Measurements from ENCODE around the gene HSPG2.
"Not testable (repeated sequence)": the region's sequence is repeated elsewhere in the genome, so short reads cannot be mapped to it uniquely, and the experiment has no call there.

The HSPG2 gene

DNA sequence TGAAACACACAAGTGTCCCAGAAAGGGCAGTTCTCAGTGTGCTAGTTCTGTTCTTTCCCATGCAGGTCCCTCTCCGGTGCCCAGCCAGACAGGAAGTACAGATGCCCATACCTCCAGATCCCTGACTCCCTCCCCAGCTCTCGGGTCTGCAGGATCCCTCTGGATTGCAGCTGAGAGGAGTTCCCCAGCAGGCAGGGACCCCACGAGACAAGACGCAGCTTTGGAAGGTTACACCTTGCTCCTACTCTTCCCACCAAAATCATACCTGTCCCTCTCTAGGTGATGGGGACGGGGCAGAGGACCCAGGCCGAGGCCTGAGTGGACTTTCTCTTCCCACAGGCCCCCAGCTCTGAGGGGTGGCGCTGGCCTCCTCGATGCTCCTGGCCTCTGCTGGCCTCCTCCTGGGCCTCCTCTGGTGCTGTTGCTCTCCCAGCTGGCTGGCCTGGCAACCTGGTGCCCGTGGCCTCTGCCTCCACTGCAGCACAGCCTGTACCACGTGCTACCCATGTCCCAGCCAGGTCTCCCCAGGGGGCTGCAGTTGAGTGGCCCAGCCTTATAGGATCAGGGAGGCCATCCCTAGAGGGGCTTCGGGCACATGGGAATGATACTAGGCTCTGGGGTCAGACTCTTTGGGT lies 115.6 kb downstream of the HSPG2 start:
- DNase-seq, result no peak

GRCh38 chr1:21820597-21821232 lies 116.4 kb downstream of the HSPG2 start:
- DNase-seq, result no peak

GRCh38 chr1:21818656-21819055 lies 118.5 kb downstream of the HSPG2 start:
- DNase-seq, result peak; percentile 18 to 46

- DNase-seq, result no peak
These were observed 120.4 kb downstream of the HSPG2 start for GRCh38 chr1:21816602-21817302.

DNA sequence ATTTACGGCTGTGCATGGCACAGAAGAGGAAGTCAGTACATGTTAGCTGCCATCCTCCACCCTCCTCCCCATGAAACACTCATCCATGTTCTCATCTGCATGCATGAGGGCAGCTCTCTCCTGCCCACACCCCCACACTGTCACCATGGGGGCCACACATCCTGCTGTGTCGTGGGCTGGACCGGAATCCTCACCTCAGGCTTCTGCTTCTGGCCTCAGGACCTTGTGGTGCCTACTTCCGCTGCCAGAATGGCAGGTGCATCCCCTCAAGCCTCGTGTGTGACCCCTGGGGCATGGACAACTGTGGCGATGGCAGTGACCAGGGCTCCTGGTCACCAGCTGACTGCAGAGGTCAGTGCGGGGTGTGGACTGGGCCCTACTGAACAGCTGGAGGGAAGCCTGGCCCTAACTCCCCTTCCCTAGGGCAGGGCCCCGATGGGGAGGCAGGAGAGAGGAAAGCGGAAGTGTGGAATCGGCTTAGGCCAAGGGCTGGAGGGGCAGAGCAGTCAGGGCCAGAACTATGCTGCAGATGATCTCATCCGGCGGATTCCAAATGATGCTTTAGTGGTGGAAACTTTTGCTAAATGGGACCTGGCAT lies 121.3 kb downstream of the HSPG2 start:
- DNase-seq, result no peak

- no peak for DNase-seq
These were observed 122.0 kb downstream of the HSPG2 start for GRCh38 chr1:21814981-21815582.

DNA sequence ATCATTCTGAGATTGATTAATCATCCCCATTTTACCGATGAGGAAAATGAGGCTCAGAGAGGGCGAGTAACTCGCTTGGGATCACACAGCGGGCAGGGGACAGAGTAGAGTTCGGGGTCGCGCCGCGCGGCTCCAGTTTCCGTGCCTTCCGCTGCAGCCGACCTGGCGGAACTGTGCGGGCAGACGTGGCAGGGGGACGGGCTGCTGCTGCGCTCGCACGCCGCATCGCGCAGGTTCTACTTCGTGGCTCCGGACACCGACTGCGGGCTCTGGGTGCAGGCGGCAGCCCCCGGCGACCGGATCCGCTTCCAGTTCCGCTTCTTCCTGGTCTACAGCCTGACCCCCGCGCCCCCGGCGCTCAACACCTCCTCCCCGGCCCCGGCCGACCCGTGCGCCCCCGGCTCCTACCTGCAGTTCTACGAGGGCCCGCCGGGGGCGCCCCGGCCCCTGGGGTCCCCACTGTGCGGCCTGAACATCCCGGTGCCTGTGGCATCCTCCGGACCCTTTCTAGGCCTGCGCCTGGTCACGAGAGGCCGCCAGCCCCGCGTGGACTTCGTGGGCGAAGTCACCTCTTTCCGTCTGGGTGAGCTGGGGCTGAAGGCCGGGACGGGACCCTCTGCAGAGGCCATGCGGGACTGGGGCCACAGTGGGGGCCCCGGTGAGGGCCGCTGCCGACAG lies 122.7 kb downstream of the HSPG2 start:
- DNase-seq, result peak; percentile 9 to 50

DNA sequence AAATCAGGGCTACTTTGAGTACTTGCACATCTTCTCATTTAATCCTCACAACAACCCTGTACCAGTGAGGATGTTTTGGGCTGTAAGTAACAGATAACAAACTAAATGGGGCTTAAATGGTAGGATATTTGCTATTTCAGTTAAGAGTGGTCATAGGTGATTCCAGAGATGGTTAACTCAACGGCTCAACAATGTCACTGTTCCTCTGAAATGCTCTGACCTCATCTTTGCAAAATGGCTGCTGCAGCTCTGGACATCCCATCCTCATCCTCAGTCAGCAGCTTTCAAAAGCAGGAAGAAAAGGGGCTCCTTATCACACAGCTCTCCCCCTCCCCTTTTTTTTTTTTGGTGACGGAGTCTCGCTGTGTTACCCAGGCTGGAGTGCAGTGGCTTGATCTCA lies 123.6 kb downstream of the HSPG2 start:
- no peak for DNase-seq

DNA sequence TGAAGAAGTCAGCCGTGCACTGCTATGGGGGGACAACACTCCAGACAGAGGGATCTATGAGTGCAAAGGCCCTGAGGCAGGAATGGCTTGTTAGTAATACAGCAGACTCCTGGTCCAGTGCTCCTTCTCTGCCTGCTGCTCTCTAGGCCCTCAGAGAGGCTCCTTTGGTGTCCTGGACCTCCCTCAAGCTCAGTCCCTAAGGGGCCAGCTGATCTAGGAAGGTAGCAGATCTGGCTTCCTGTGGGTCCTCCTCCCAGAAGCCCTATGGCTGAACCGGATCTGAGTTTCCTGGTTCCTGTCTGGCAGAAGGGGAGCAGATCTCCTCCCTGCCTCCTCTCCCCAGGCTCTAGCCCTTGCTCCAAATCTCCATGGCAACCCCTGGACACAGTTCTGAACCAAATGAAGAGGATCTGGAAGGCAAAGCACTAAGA lies 125.2 kb downstream of the HSPG2 start, which contains the start of gene LDLRAD2:
LDLRAD2 (plus strand) TSS at position 391 of the 431 bp plus-strand sequence. CDS start 187 bp downstream, outside the sequence.
- DNase-seq, result no peak

DNA sequence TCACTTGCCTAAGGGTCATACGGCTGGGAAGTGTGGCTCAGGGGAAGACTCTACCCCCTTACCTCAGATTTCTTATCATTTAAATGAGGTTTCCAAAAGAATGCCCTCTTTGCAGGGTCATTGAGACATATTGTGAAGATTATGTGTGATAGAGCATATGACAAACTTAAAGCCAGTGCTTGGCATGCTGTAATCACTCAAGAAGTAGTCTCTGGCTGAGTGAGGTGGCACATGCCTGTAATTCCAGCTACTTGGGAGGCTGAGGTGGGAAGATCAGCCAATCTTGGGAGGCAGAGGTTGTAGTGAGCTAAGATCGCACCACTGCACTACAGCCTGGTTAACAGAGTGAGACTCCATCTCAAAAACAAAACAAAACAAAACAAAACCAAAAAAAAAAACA lies 132.6 kb downstream of the HSPG2 start:
- DNase-seq, result no peak

GRCh38 chr1:21801100-21801499 lies 136.0 kb downstream of the HSPG2 start:
- no peak for DNase-seq

DNA sequence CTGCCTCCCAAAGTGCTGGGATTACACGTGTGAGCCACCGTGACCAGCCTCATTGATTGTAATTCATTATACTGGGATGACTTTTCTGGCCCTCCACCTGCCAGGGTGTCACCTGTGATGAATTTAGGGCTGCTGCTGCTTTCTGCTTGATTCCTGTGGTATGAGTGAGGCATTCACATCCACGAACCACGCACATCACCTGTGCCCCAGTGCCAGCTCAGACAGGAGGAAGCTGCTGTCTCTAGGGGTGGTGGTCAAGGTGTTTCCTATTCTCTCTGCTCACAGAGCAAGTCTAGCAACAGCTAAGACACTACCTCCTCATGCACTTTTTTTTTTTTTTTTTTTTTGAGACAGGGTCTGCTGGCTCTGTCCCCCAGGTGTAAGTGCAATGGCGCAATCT lies 137.4 kb downstream of the HSPG2 start:
- DNase-seq, result no peak

GRCh38 chr1:21795075-21795474 lies 142.0 kb downstream of the HSPG2 start:
- DNase-seq, result no peak

DNA sequence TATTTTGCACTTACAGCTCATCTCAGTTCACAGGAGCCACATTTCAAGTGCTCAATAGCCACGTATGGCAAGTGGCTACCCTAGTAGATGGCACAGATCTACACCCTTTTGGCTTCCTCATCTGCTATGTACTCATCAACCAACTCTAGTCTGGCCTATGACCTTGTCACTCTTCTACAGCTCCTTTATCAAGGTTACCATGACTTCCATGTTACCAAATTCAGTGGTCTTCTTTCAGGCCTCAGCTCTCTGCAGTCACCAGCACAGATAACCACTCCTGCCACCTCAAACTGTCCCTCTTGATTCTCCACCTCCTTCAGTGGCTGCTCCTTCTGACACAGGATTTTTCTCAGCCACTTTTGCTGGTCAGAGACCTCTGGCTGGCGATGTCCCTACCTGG lies 142.5 kb downstream of the HSPG2 start:
- DNase-seq, result no peak

GRCh38 chr1:21793104-21793503 lies 144.0 kb downstream of the HSPG2 start:
- no peak for DNase-seq

DNA sequence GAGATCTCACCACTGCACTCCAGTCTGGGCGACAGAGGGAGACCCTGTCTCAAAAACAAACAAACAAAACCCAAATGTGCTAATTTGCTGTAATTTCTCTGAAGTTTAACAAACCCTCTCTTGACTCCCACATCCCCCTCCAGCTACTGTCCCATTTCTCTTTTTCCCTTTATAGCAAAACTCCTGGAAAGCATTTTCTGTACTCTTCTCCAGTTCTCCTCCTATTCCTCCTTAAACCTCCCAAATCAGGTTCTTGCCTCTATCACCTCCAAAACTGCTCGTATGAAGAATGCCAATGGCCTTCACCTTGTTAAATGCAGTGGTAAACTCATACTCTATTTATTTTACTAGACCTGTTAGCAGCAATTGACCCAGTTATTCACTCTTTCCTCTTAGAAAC lies 150.5 kb downstream of the HSPG2 start:
- no peak for DNase-seq

- DNase-seq, result not testable (repeated sequence)
These were observed 151.3 kb downstream of the HSPG2 start for GRCh38 chr1:21785764-21786163.

DNA sequence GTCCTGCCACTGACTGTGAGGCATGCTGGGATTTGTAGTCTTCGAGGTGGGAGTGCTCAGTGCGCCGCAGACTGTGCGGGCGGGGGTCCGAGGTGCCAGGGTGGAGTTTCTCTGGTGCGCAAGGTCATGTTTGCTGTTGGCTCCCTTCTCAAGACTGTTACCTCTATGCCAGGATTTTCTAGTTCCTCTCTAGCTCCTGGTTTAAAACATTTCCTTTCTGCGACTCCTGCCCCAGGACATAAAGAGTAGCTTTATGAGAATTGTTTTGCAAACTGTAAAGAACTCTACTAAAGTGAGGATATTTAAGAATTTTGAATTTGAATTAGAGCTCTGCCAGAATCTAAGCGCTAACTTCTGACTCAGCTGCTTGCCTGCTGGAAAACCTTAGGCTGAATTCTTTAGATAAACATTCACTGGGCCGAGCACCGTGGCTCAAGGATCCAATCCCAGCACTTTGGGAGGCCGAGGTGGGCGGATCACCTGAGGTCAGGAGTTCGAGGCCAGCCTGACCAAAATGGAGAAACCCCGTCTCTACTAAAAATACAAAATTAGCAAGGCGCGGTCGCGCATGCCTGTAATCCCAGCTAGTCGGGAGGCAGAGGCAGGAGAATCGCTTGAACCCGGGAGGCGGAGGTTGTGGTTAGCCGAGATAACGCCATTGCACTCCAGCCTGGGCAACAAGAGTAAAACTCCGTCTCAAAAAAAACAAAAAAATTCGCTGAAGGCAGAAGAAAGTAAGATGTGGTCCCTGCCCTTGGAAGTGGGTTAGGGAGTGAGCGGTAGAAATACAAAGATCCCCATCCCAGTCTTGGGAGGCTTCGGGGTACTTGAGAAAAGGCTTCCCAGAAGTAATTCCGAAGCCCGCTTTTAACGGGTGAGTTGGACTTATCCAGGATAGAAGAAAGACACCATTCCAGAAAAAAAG lies 153.2 kb downstream of the HSPG2 start:
- DNase-seq, result no peak

DNA sequence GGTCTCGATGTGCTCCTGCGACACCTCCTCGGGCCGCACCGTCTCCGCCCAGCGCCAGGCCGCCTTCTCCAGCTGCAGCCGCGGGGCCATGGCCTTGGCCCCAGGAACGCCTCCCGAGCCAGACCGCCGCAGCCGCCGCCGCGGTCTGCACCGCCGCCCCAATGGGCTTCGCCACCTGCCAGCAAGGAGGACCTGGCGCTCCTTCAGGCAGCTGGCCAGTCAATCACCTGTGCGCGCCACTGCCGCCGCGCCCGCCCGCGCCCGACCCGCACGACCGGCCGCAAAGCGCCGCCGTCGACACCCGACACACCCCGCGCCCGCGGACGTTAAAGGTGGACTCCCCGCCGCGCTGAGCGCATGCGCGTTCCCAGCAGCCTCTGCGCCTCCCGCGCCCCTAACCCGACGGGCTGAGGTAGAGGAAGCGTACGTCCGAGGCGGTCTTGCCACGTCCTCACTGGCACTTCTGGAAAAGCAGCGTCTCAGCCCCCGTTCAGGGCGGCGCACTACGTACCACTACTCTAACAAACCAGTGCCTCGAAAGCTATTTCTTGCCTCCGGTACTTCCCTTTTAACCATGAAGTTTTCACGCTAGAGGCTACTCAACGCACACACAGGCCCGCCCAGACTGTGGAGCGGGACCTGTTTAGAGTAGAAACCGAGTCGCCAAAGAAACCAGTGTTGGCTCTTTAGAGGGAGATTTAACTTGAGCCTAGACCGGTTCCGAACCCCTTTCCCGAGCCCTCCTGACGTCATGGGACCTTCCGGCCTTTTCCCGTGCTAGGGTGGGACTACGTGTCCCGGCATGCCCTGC lies 154.0 kb downstream of the HSPG2 start, which contains the start of gene USP48:
USP48 (minus strand) TSS at position 282 of the 811 bp plus-strand sequence; CDS start at position 90, 192 bp downstream.
- peak; percentile 94 to 97 for DNase-seq

DNA sequence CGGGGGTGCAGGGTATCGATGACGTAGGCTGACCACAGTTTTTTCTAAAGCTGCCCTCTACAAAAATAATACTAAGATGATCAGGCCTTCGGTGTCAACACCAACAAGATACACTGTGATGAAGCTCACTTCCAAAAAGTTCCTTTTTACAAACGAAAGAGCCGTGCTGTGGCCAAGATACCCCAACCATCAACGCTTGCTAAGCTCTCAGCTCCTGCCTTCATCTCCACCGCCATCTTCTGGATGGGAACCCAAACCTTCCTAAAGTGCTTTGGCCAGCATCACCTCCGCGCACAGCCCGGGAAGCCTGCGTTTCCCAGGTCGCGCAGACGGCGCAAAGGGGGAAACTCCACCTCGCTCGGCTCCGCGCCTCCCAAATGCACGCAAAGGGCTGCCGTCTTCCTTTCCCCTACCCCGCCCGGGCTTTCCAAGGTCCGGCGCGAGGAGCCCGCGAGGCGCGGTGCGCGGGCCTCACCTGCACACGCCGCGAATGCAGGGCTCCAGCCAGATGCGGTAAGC lies 154.7 kb downstream of the HSPG2 start:
- peak; percentile 28 to 39 for DNase-seq

Data from stimulated activated CD4-positive, alpha-beta T cell treated with anti-CD3 and anti-CD28 coated beads, Interleukin-2, amount 100 ng/mL, for 48 hours (primary cell).